H1 (cell line): Measurements from ENCODE around the gene ATG4C.

Source experiments
- ATF3 ChIP-seq: IDR thresholded peaks from 2 replicates; pipeline ENCODE4 v1.6.1; 2011; ENCODE audit warnings: low read depth, mild to moderate bottlenecking, low read length; ENCODE audit not compliant: insufficient read depth
- CEBPB ChIP-seq: IDR thresholded peaks from 2 replicates; pipeline ENCODE4 v1.6.1; 2012; ENCODE audit warnings: low read depth, low read length
- CREB1 ChIP-seq: IDR thresholded peaks from 2 replicates; pipeline ENCODE4 v1.6.1; 2012; ENCODE audit warnings: inconsistent platforms
- EZH2 ChIP-seq: fragments of 200-600 bp; sonication (generic); IDR thresholded peaks from 2 replicates; pipeline ENCODE4 v1.7.1; 2012; ENCODE audit warnings: low read depth, mild to moderate bottlenecking, moderate library complexity, low read length, inconsistent platforms; ENCODE audit not compliant: severe bottlenecking
- MAFK ChIP-seq: IDR thresholded peaks from 2 replicates; pipeline ENCODE4 v1.6.1; 2012; ENCODE audit warnings: low read depth, mild to moderate bottlenecking, improper control_type of control experiment, low read length
- MAX ChIP-seq: IDR thresholded peaks from 2 replicates; pipeline ENCODE4 v1.6.1; 2012; ENCODE audit warnings: inconsistent platforms
- POLR2A ChIP-seq, 2 experiments: IDR thresholded peaks; 1 replicate in 1 of 2; 2 replicates in 1 of 2; pipeline ENCODE4 v1.6.1; 2011; ENCODE audit warnings: low read depth in 2 of 2, low read length in 2 of 2, mild to moderate bottlenecking in 2 of 2; ENCODE audit errors: control extremely low read depth in 1 of 2
- POLR2AphosphoS5 ChIP-seq: IDR thresholded peaks from 2 replicates; pipeline ENCODE4 v1.6.1; 2011; ENCODE audit warnings: low read depth, low read length
- RNF2 ChIP-seq: fragments of 200-900, 300-1000 bp; sonication (generic); IDR thresholded peaks from 2 replicates; pipeline ENCODE4 v1.7.1; 2016; ENCODE audit warnings: borderline replicate concordance, low read depth, mild to moderate bottlenecking, antibody characterized with exemption, low read length; ENCODE audit not compliant: poor library complexity, severe bottlenecking; ENCODE audit errors: missing control alignments
- SP2 ChIP-seq: IDR thresholded peaks from 2 replicates; pipeline ENCODE4 v1.6.1; 2012; ENCODE audit warnings: mild to moderate bottlenecking, low read length, inconsistent platforms
- TAF1 ChIP-seq: IDR thresholded peaks from 2 replicates; pipeline ENCODE4 v1.6.1; 2011; ENCODE audit warnings: mild to moderate bottlenecking, low read depth, low read length
- YY1 ChIP-seq: IDR thresholded peaks from 2 replicates; pipeline ENCODE4 v1.6.1; 2011; ENCODE audit warnings: low read depth, mild to moderate bottlenecking, low read length
- ZNF274 ChIP-seq: IDR thresholded peaks from 2 replicates; pipeline ENCODE4 v1.7.0; 2012; ENCODE audit warnings: low read length, borderline replicate concordance; ENCODE audit errors: extremely low read depth
- TF ChIP-seq, protein P1 (sequence below), 3 experiments: IDR thresholded peaks; 1 replicate in 2 of 3; 2 replicates in 1 of 3; pipeline versions ENCODE4 v1.5.1 to v1.6.1; 2011; ENCODE audit warnings: low read length in 3 of 3, mild to moderate bottlenecking in 3 of 3, inconsistent platforms in 2 of 3, low read depth in 1 of 3, moderate library complexity in 1 of 3; ENCODE audit not compliant: insufficient read depth in 1 of 3; ENCODE audit errors: control extremely low read depth in 1 of 3

DNA sequence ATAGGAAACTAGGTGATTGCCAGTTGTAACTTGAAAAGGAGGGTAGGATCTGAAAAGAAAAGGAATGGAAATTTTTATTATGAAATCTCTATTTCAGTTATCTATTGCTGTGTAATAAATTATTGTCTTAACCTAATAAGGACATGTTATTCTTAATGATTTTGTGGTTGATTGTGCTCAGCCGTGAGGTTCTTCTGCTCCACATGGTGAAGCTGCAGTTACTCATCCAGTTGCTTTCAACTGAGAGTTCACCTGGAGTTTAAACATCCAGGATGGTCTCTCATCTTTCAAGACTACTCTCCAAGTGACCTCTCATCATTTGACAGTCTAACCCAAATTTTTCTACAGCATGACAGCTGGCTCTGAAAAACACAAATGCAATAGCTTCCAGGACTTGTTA lies 96.0 kb downstream of the ATG4C start:
- no peak for TF ChIP-seq YY1
- TF ChIP-seq, protein P1, sequence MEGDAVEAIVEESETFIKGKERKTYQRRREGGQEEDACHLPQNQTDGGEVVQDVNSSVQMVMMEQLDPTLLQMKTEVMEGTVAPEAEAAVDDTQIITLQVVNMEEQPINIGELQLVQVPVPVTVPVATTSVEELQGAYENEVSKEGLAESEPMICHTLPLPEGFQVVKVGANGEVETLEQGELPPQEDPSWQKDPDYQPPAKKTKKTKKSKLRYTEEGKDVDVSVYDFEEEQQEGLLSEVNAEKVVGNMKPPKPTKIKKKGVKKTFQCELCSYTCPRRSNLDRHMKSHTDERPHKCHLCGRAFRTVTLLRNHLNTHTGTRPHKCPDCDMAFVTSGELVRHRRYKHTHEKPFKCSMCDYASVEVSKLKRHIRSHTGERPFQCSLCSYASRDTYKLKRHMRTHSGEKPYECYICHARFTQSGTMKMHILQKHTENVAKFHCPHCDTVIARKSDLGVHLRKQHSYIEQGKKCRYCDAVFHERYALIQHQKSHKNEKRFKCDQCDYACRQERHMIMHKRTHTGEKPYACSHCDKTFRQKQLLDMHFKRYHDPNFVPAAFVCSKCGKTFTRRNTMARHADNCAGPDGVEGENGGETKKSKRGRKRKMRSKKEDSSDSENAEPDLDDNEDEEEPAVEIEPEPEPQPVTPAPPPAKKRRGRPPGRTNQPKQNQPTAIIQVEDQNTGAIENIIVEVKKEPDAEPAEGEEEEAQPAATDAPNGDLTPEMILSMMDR (IDR thresholded peaks at IDR 0.05; ENCODE audit: control extremely low read depth in 1 of 3, insufficient read depth in 1 of 3, low read depth in 1 of 3, low read length in 3 of 3), result no peak
- no peak for TF ChIP-seq CREB1
- no peak for TF ChIP-seq SP2
- TF ChIP-seq ZNF274, result no peak
- no peak for TF ChIP-seq TAF1
- TF ChIP-seq MAX, result no peak
- TF ChIP-seq ATF3, result no peak
- TF ChIP-seq CEBPB, result no peak
- no peak for TF ChIP-seq MAFK
- TF ChIP-seq EZH2, result no peak
- TF ChIP-seq RNF2, result no peak
- no peak for TF ChIP-seq POLR2A (IDR thresholded peaks at IDR 0.05; ENCODE audit: control extremely low read depth in 1 of 2, low read depth in 2 of 2, low read length in 2 of 2)
- no peak for TF ChIP-seq POLR2AphosphoS5
